HEK293 (cell line): ENCODE measurements around the gene ZNF536.

Source experiments
- CTCF ChIP-seq: fragments of 450-650 bp; formaldehyde crosslinking; IDR thresholded peaks from 2 replicates; pipeline ENCODE4 v1.5.1; 2016; ENCODE audit warnings: missing biosample characterization, missing genetic modification characterization
- KLF16 ChIP-seq: fragments of 450-650 bp; formaldehyde crosslinking; IDR thresholded peaks from 2 replicates; pipeline ENCODE4 v1.5.1; 2017; ENCODE audit warnings: missing biosample characterization, missing genetic modification characterization
- REPIN1 ChIP-seq: fragments of 450-650 bp; formaldehyde crosslinking; IDR thresholded peaks from 2 replicates; pipeline ENCODE4 v1.5.1; 2017; ENCODE audit warnings: missing biosample characterization, missing genetic modification characterization, low read depth
- YY1 ChIP-seq: fragments of 450-650 bp; formaldehyde crosslinking; IDR thresholded peaks from 2 replicates; pipeline ENCODE4 v1.5.1; 2018; ENCODE audit warnings: missing biosample characterization, missing genetic modification characterization

- TF ChIP-seq CTCF (no peak), KLF16 (tag by site-specific recombination) (no peak), YY1 (no peak), REPIN1 (tag by site-specific recombination) (no peak)
These were observed 5.9 kb upstream of the ZNF536 start for GRCh38 chr19:30366282-30366681.
